ENCODE results near the gene MSL1. TPM values are rescaled to one million over a fixed set of nuclear protein-coding genes. Genes with fewer than 3 reads are reported as not detected.

MSL1 gene
- total and polyA plus RNA-seq, 9 of the 15 experiments (the other 6 are each of a cell fraction or from before 2014, with no cell fraction given) = 13.8 to 120 (median 61.9) TPM

- Histone ChIP-seq H3K27ac (ENCODE audit: extremely low read depth, low read depth, low read length) (peak overlapping the region; percentile 100), H3K9ac (ENCODE audit: insufficient read depth in 1 of 2, low read depth in 2 of 2, low read length in 2 of 2) (peak overlapping the region; percentile 83 to 90), H2AFZ (ENCODE audit: low read depth, low read length) (peak overlapping the region; percentile 93), H4K20me1 (replicated peaks; ENCODE audit: control insufficient read depth, insufficient read depth, low read length) (no peaks in the 10 kb centered on the region), H3K4me3 (peak overlapping the region; percentile 36; the same call in 1 of the 2 replicates), H3K4me2 (ENCODE audit: insufficient read depth, low read length) (peak overlapping the region; percentile 91), H3K4me1 (replicated peaks in 1 of 2; ENCODE audit: control insufficient read depth in 2 of 2, insufficient read depth in 2 of 2, low read length in 2 of 2) (peaks cover 38 to 53% of the 10 kb centered on the region in 2 experiments), H3K36me3 (ENCODE audit: control insufficient read depth, insufficient read depth, low read length) (peaks cover 55% of the 10 kb centered on the region; the same call in 2 of the 3 replicates), H3K9me3 (replicated peaks; ENCODE audit: control insufficient read depth, insufficient read depth, low read depth, low read length) (no peaks in the 10 kb centered on the region), H3K9me1 (ENCODE audit: control insufficient read depth, insufficient read depth, low read length) (peaks cover 4% of the 10 kb centered on the region), H3K27me3 (ENCODE audit: control insufficient read depth in 2 of 2, insufficient read depth in 2 of 2, low read length in 2 of 2) (no peaks in the 10 kb centered on the region), H3K79me2 (ENCODE audit: control insufficient read depth, insufficient read depth, low read length) (peaks cover 28% of the 10 kb centered on the region)
- intact Hi-C loops (cut with micrococcal nuclease) = no loop called here
- 41% methylated on average over 9 of the region's 9 CpGs for WGBS (ENCODE audit: insufficient coverage, low coverage, missing lambda C conversion rate)
- in situ Hi-C loops (cut with MboI) = no loop called here
- TSS peak; percentile 25 for BruUV-seq (replicated peaks)
- FAIRE-seq (no peak), ATAC-seq (no peak), DNase-seq (ENCODE audit: extremely low read depth in 1 of 4, low spot score in 3 of 4) (peak in 3 of 4 experiments; percentile 39 to 51 (median 47))
- ChIA-PET POLR2A (interaction anchor here (0.6 to 5.6 kb wide), 10 partner anchors 8 to 113 kb away, joined by 3 to 66 read pairs (median 4); partner anchors contain the start of gene MED24), CTCF (ENCODE audit: low intra/inter-chr PET ratio) (no interaction called here)
- TF ChIP-seq NFYB (IDR thresholded peaks at IDR 0.05; ENCODE audit: extremely low read depth, insufficient read length) (no peak), SAFB (IDR thresholded peaks at IDR 0.05; ENCODE audit: borderline replicate concordance, low read depth, low read length) (no peak), BHLHE40 (IDR thresholded peaks at IDR 0.05; ENCODE audit: low read length) (no peak), CCAR2 (IDR thresholded peaks at IDR 0.05; ENCODE audit: low read depth, low read length) (no peak), TCF7L2 (IDR thresholded peaks at IDR 0.05; ENCODE audit: low read depth, low read length) (no peak), NR2C1 (IDR thresholded peaks at IDR 0.05) (no peak; the same call in 1 of the 2 replicates), NR2C1 (tag; IDR thresholded peaks at IDR 0.05) (peak; percentile 21; the same call in 1 of the 2 replicates), MECOM (CRISPR knock-in tag; IDR thresholded peaks at IDR 0.05) (peak; percentile 43; the same call in 1 of the 2 replicates), MEF2D (tag; conservative IDR thresholded peaks at IDR 0.05; ENCODE audit: low read depth) (no peak), ZBTB9 (CRISPR knock-in tag; IDR thresholded peaks at IDR 0.05) (peak; percentile 46; the same call in 1 of the 2 replicates), ZBTB7A (IDR thresholded peaks at IDR 0.05; ENCODE audit: borderline replicate concordance, control insufficient read depth, low read depth, low read length) (no peak), TRIM28 (IDR thresholded peaks at IDR 0.05) (0 out of 2 replicates have a peak, but pooled peaks have one; percentile 51), ZHX1 (conservative IDR thresholded peaks at IDR 0.05; ENCODE audit: low read length) (no peak), SNIP1 (IDR thresholded peaks at IDR 0.05; ENCODE audit: low read depth) (no peak), ATF7 (IDR thresholded peaks at IDR 0.05) (no peak), NONO (IDR thresholded peaks at IDR 0.05; ENCODE audit: low read depth in 2 of 2, low read length in 1 of 2) (no peak), CHD4 (IDR thresholded peaks at IDR 0.05; ENCODE audit: insufficient read depth, insufficient replicate concordance, low read depth, low read length, poor library complexity, severe bottlenecking) (no peak), WHSC1 (IDR thresholded peaks at IDR 0.05; ENCODE audit: low read length) (peak; percentile 47), TFAM (CRISPR knock-in tag; conservative IDR thresholded peaks at IDR 0.05) (no peak)
These were observed 23.6 kb upstream of the MSL1 start for GRCh38 chr17:40097931-40098845.
